ENCODE data around the gene KIF2A. TPM values are rescaled to one million over a fixed set of nuclear protein-coding genes. Genes with fewer than 3 reads are reported as not detected.
A peak's percentile ranks its signal among the peaks of the same experiment; 100 is the strongest.

The KIF2A gene
- total and polyA plus RNA-seq, 2 of the 4 experiments (the other 2 are of a cell fraction): 23.6 to 37.3 TPM

- Histone ChIP-seq H3K14ac (replicated peaks; ENCODE audit: low read depth, low read length) (peak within 1 kb of the TSS; percentile 99), H3K4me2 (ENCODE audit: low read depth, low read length) (peak within 1 kb of the TSS; percentile 87), H3K4ac (ENCODE audit: low read depth, low read length) (peak within 1 kb of the TSS; percentile 97), H2BK120ac (ENCODE audit: low read depth, low read length) (peak within 1 kb of the TSS; percentile 88), H3K4me3 (ENCODE audit: insufficient read depth, low read depth, low read length) (peak within 1 kb of the TSS; percentile 71), H2AK5ac (ENCODE audit: low read depth, low read length) (peak within 1 kb of the TSS; percentile 69), H2BK15ac (ENCODE audit: low read depth, low read length) (peak within 1 kb of the TSS; percentile 64; the same call in 1 of the 3 replicates), H2AFZ (replicated peaks; ENCODE audit: low read length, poor library complexity) (peak within 1 kb of the TSS; percentile 96), H4K5ac (ENCODE audit: low read depth, low read length) (peak within 1 kb of the TSS; percentile 79), H3K56ac (ENCODE audit: extremely low read depth, insufficient read depth, low read length) (peak within 1 kb of the TSS; percentile 93; the same call in 1 of the 2 replicates), H3K79me1 (ENCODE audit: low read depth in 1 of 2, low read length in 2 of 2) (peaks cover 14 to 18% of the 10 kb centered on the region in 2 experiments), H4K20me1 (ENCODE audit: insufficient read depth, low read length) (peaks cover 3% of the 10 kb centered on the region), H3K36me3 (ENCODE audit: control insufficient read depth, insufficient read depth, low read length) (no peaks in the 10 kb centered on the region; the same call in 1 of the 2 replicates), H3K18ac (ENCODE audit: low read depth, low read length) (peak within 1 kb of the TSS; percentile 84), H3K9me3 (ENCODE audit: control insufficient read depth, insufficient read depth, low read length) (no peaks in the 10 kb centered on the region), H4K91ac (ENCODE audit: insufficient read depth, low read depth, low read length) (peak within 1 kb of the TSS; percentile 67), H3K27me3 (ENCODE audit: control insufficient read depth, insufficient read depth, low read length) (no peaks in the 10 kb centered on the region), H3K27ac (ENCODE audit: insufficient read depth, low read length) (peak within 1 kb of the TSS; percentile 89), H3K4me1 (ENCODE audit: control insufficient read depth, insufficient read depth, low read length) (peaks cover 2% of the 10 kb centered on the region; the same call in 1 of the 2 replicates), H2AK9ac (replicated peaks; ENCODE audit: low read depth, low read length, poor library complexity) (peak within 1 kb of the TSS; percentile 96), H3K23ac (ENCODE audit: low read depth, low read length) (peak within 1 kb of the TSS; percentile 95), H4K8ac (ENCODE audit: low read depth in 2 of 2, low read length in 2 of 2) (peak within 1 kb of the TSS; percentile 69 to 94), H2BK5ac (ENCODE audit: low read depth, low read length, poor library complexity, severe bottlenecking) (peak within 1 kb of the TSS; percentile 91), H2BK20ac (ENCODE audit: low read depth, low read length) (0 out of 2 replicates have a peak within 1 kb of the TSS, but pooled peaks have one; percentile 50), H3K9me1 (ENCODE audit: insufficient read depth, low read length) (no peaks in the 10 kb centered on the region; the same call in 1 of the 2 replicates), H3K9ac (ENCODE audit: low read depth, low read length) (peak within 1 kb of the TSS; percentile 89)
- BruUV-seq (replicated peaks): no TSS peak
- dilution Hi-C loops (cut with HindIII; ENCODE audit: low sequenced_read_pairs, unreplicated experiment) (no loop called here), intact Hi-C loops (cut with micrococcal nuclease) (no loop called here), in situ Hi-C loops (cut with MboI; ENCODE audit: low sequenced_read_pairs) (no loop called here)
- ATAC-seq (ENCODE audit: low read depth) (peak; percentile 99), DNase-seq (peak; percentile 97)
- CTCF ChIA-PET: interaction anchor here (0.6 kb wide), 1 partner anchor 51 kb away, joined by 3 read pairs; no protein-coding TSS in a partner anchor
- POLR2A ChIA-PET (ENCODE audit: unreplicated experiment): interaction anchor here (0.6 to 1.4 kb wide), 3 partner anchors 9 to 26 kb away, joined by 4 to 7 read pairs (median 6); partner anchors contain the start of gene IPO11
- 1% methylated on average over 28 of the region's 66 CpGs; no CpG with 5 or more reads in 1 of the 2 experiments for WGBS, 2 experiments (ENCODE audit: extremely low coverage in 2 of 2, insufficient read length in 1 of 2)
- TF ChIP-seq POLR2A (IDR thresholded peaks at IDR 0.05; ENCODE audit: low read depth, low read length): peak; percentile 89
- peak; percentile 72; the same call in 1 of the 2 replicates for TF ChIP-seq MAZ (IDR thresholded peaks at IDR 0.05; ENCODE audit: borderline replicate concordance, low read depth, low read length)
- no peak for TF ChIP-seq FOS (IDR thresholded peaks at IDR 0.05; ENCODE audit: low read depth, low read length)
- peak; percentile 89 for TF ChIP-seq USF2 (IDR thresholded peaks at IDR 0.05; ENCODE audit: low read depth, low read length)
- no peak for TF ChIP-seq SMC3 (IDR thresholded peaks at IDR 0.05; ENCODE audit: low read depth, low read length)
- TF ChIP-seq RAD21 (IDR thresholded peaks at IDR 0.05; ENCODE audit: low read length): no peak
- peak; percentile 57 for TF ChIP-seq BHLHE40 (IDR thresholded peaks at IDR 0.05; ENCODE audit: low read depth, low read length)
- TF ChIP-seq CEBPB (IDR thresholded peaks at IDR 0.05; ENCODE audit: low read depth, low read length): no peak
- no peak for TF ChIP-seq RCOR1 (IDR thresholded peaks at IDR 0.05; ENCODE audit: insufficient replicate concordance, low read length)
- TF ChIP-seq MAFK (IDR thresholded peaks at IDR 0.05; ENCODE audit: low read depth, low read length): no peak
- TF ChIP-seq CTCF (conservative IDR thresholded peaks at IDR 0.05; ENCODE audit: low read depth, low read length): no peak
- no peak for TF ChIP-seq CHD1 (IDR thresholded peaks at IDR 0.05; ENCODE audit: low read depth, low read length)
- TF ChIP-seq ELK1 (IDR thresholded peaks at IDR 0.05; ENCODE audit: borderline replicate concordance, low read depth, low read length): no peak
Measured at GRCh38 chr5:62403411-62404250, 97.6 kb downstream of the KIF2A start, which contains the start of gene DIMT1. TSS of gene DIMT1 (minus strand) at chr5:62403905. CDS start at chr5:62403772, 133 bp downstream.

Measured in IMR-90 (cell line).